Measurements from ENCODE around the gene IGFBP2.

The IGFBP2 gene

DNA sequence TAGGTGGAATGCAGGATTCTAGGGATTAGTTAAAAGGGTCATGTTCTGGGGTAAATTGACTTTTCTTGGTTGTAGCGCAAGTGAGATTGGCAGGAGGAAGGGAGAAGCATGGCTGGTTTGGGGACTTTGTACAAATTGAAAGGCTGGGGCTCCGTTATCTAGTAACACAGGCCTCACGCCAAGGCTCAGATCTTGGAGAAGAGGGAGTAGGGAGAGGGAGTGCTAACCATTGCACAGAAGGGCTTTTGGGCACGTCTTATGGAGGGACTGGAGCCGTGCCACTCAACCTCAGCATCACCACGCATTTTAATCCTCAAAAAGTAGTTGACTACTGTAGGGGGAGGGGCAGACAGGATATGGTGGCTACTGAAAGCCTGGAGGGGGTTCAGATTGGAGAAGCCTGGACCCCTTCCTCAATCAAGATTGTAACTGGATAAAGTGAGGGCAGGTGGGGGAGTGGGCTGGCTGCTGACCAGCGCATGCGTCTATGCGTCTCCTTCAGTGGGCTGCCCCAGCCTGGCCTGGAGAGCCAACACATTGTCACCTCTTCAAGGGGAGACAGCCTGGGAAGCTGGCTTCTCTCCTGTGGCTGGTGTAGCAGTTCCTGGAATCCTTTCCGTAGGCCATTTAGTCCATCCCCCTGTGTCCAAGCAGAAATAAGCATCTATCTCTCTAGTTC, 47.9 kb downstream of the IGFBP2 start:
- DNase-seq (ENCODE audit: low read depth in 1 of 2, low spot score in 1 of 2): no peak

- DNase-seq (ENCODE audit: low read depth in 1 of 2, low spot score in 1 of 2): no peak
Measured at GRCh38 chr2:216681683-216682082, 48.5 kb downstream of the IGFBP2 start.

- no peak for DNase-seq (ENCODE audit: low read depth in 1 of 2, low spot score in 1 of 2)
Measured at GRCh38 chr2:216683846-216684245, 50.6 kb downstream of the IGFBP2 start.

DNA sequence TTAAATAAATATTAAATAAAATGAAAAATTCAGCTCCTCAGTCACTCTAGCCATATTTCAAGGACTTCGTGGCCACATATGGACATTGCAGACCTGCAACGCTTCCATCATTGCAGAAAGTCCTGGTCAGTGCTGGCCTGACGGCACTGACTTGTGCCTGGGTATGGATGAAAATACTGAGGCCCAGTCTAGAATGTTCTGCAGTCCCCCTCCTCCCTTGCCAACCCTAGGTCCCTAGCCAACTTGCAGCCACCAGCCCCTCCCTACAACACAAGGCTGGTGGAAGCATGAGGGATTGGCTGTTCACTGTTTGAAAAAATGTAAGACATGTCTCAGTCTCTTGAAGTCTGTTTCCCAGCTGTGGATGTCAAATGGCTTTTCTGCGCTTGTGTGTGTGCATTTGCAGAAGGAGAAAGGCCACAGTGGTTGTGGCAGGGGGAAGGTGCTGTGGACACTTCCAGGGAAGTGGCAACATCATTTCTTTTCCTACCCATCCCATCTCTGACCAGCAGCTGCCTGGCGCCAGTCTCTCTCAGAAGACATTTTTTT, 52.2 kb downstream of the IGFBP2 start:
- no peak for DNase-seq (ENCODE audit: low read depth in 1 of 2, low spot score in 1 of 2)

DNA sequence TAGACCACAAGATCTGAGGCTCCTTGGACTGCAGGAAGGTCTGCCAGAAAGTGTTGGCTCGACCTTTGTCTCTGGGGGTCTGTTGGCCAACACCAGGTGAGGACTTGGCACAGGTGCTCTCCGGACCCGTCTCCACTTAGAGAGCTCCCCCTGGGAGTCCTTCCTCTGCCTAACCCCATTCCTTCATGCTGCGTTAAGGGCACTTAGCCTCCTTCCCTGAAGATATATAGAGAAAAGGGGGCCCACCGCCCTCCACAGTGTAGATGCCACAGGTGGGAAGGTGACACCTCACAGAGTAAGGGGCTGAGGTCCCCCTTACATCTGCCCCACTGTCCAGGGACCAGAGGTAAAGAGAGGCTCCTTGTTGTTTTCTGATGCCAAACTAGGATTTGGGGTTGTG, 53.9 kb downstream of the IGFBP2 start:
- no peak for DNase-seq (ENCODE audit: low read depth in 1 of 2, low spot score in 1 of 2)

- DNase-seq (ENCODE audit: low read depth in 1 of 2, low spot score in 1 of 2): no peak
Measured at GRCh38 chr2:216687646-216688045, 54.4 kb downstream of the IGFBP2 start.

DNA sequence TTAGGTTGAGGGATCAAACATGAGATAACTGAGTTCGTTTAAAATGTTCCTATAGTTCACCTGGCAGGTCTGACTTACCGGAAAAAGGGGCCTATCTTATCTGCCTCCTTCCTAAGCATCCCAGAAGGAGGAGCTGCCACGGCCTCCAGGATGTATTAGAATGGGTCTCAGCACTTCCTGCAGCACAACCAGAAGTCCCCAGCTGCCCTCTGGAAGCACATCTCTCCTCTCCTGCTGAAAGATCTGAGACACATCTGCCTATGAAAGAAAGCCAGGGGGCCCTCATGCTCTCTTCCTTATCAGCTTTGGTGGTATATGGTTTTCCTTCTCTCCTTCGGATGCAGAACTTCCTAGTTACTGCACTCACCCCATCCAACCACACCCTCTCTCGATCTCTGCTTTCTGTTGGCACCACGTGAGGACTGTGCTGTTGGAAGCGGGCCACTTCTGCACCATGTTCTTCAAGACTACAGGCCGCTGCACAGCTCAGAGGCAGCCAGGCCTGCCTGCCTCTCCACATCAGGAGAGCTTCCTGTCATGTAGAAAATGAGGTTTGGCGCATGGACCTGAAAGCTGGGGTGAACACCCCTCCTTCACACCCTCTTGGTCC, 55.6 kb downstream of the IGFBP2 start:
- DNase-seq (ENCODE audit: low read depth in 1 of 2, low spot score in 1 of 2): no peak

- DNase-seq (ENCODE audit: low read depth in 1 of 2, low spot score in 1 of 2): no peak
Measured at GRCh38 chr2:216689397-216689796, 56.2 kb downstream of the IGFBP2 start.

GRCh38 chr2:216690456-216690852, 57.2 kb downstream of the IGFBP2 start:
- no peak for DNase-seq (ENCODE audit: low read depth in 1 of 2, low spot score in 1 of 2)

- no peak for DNase-seq (ENCODE audit: low read depth in 1 of 2, low spot score in 1 of 2)
Measured at GRCh38 chr2:216690853-216691741, 57.9 kb downstream of the IGFBP2 start.

DNA sequence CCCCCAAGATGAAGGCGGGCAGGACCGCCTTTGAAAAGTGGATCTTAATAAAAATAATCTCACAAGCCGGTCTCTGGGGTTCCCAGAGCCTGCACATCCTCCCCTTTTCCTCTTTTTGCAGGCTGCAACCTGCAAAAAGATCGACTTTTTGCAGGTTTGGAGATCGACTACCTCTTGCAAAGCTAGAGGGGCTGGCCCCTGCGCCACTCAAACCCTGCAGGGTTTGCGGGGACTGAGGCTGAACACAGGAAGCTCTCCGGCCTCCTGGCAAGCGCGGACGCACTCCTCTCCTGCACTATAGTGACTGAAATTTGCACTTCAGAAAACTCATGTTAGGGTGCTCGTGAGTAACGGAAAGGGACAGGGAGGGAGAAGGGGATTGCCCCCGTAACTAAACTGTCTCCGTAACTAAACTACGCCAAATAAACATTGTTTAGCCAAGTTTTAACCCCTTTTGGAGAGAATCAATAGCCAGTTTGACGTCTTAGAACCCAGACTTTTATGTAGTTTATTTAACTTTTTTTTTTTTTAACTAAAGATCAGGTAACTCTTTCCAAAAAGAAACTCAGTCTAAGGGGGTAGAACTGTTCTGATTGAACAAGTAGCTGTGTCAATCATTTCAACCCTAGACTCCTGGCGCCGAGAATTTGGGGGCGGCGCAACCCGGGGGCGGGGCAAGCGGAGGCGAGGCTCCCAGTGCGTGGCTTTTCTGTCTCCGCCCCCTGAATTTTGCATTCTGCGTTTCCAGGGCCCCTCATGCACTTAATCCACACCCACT, 59.6 kb downstream of the IGFBP2 start:
- peak in 1 of 2 donors; percentile 52 for DNase-seq (ENCODE audit: low read depth in 1 of 2, low spot score in 1 of 2)

- DNase-seq (ENCODE audit: low read depth in 1 of 2, low spot score in 1 of 2): no peak
Measured at GRCh38 chr2:216693414-216694080, 60.3 kb downstream of the IGFBP2 start.

- DNase-seq (ENCODE audit: low read depth in 1 of 2, low spot score in 1 of 2): peak in 1 of 2 donors; percentile 27
Measured at GRCh38 chr2:216694082-216694825, 61.0 kb downstream of the IGFBP2 start.

- DNase-seq (ENCODE audit: low read depth in 1 of 2, low spot score in 1 of 2): no peak
Measured at GRCh38 chr2:216694826-216695217, 61.6 kb downstream of the IGFBP2 start.

DNA sequence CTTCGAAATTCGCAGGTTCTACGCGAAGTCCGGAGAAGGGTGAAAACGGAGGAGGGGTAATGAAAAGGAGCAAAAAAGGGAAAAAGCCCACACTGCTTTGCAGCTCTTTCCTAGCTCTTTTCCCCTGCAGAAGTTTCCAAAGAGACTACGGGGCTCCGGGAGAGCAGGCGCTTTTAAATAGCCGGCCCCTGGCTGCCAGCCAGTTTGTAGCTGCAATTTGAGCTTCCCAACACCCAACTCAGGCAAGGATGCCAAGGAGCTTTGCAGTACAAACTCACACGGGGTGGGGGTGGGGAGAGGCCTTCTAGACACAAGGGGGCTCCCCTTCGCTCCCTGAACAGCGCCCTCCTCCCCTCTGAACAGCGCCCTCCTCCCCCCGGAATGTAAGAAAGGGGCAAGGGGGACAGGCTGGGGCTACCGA, 62.2 kb downstream of the IGFBP2 start, which contains the start of gene IGFBP5:
Gene IGFBP5 (minus strand): TSS at position 149 of the 421 bp plus-strand sequence. CDS start 774 bp downstream, outside the sequence.
- no peak for DNase-seq (ENCODE audit: low read depth in 1 of 2, low spot score in 1 of 2)

DNA sequence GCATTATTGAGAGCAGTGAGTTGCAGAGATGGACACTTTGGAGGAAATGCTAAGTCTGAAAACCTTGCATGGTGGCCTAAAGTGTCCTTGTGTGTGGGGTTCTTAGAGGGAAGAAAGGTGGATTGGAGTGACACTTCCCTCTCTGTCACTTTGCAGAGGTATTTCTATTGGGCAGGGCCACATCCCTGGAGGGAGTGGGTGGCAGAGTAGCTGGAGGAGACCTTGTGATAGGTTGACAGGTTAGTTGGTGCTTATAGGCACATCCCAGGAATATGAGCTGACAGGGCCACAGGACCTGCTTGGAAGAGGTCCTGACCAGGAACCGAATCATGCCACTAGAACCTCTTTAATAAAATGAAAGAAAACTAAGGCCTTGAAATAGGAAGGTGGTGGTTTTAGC, 63.1 kb downstream of the IGFBP2 start:
- no peak for DNase-seq (ENCODE audit: low read depth in 1 of 2, low spot score in 1 of 2)

GRCh38 chr2:216696751-216697560, 63.7 kb downstream of the IGFBP2 start:
- DNase-seq (ENCODE audit: low read depth in 1 of 2, low spot score in 1 of 2): no peak

GRCh38 chr2:216698293-216698692, 65.1 kb downstream of the IGFBP2 start:
- DNase-seq (ENCODE audit: low read depth in 1 of 2, low spot score in 1 of 2): no peak

GRCh38 chr2:216698895-216699294, 65.7 kb downstream of the IGFBP2 start:
- DNase-seq (ENCODE audit: low read depth in 1 of 2, low spot score in 1 of 2): no peak

All from stimulated activated CD4-positive, alpha-beta T cell treated with anti-CD3 and anti-CD28 coated beads, Interleukin-15, amount 100 ng/mL, for 1 hour (primary cell).